Measurements from ENCODE around the gene CCDC89. TPM values are rescaled to one million over a fixed set of nuclear protein-coding genes. Genes with fewer than 3 reads are reported as not detected.

Gene CCDC89
- total and polyA plus RNA-seq, 2 experiments from 2014 or later = 0.31 TPM; not detected in 1

DNA sequence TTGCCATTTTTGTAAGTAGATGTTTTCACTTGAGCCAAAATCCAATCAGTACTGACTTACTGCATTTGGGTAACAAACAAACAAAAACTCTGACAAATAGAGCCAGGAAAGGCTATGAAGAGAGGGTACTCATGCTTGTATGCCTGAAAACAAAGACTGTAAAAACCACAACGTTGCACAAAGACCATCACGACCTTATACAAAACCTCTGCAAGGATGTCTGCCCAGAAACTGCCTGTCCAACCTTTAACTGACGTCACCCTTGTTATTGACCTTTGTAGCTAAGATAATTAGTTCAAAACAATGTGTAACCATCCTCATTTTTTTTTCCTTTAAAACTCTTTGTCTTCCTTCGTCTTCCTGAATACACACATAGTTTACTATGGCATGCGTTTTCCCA lies 20.3 kb downstream of the CCDC89 start:
- Mint-ChIP-seq H3K9me3 (0 out of 3 replicates have a peak, but pooled peaks cover 4% of the 10 kb centered on the region), H3K36me3 (ENCODE audit: low read depth) (peaks cover 31% of the 10 kb centered on the region), H3K27ac (peak overlapping the region; percentile 89), H3K4me3 (no peak overlapping the region; the same call in 2 of the 3 replicates), H3K4me1 (peaks cover 17% of the 10 kb centered on the region), H3K27me3 (ENCODE audit: insufficient read depth, low read depth, poor library complexity) (peaks cover 16% of the 10 kb centered on the region)
- Histone ChIP-seq H3K4me2 (0 out of 2 replicates have a peak overlapping the region, but pooled peaks have one; percentile 69), H3K27me3 (ENCODE audit: insufficient read depth) (no peaks in the 10 kb centered on the region), H4K20me1 (replicated peaks; ENCODE audit: insufficient read depth) (peaks cover 26% of the 10 kb centered on the region), H3K4me3 (no peak overlapping the region), H3K36me3 (ENCODE audit: insufficient read depth) (peaks cover 7% of the 10 kb centered on the region; the same call in 1 of the 2 replicates), H3K9me2 (ENCODE audit: insufficient read depth) (no peaks in the 10 kb centered on the region), H3K79me2 (replicated peaks; ENCODE audit: insufficient read depth) (peaks cover 40% of the 10 kb centered on the region), H3K27ac (ENCODE audit: low read depth) (peak overlapping the region; percentile 92; the same call in 1 of the 2 replicates), H3K4me1 (ENCODE audit: insufficient read depth) (0 out of 2 replicates have a peak, but pooled peaks cover 3% of the 10 kb centered on the region), H3F3A (replicated peaks; ENCODE audit: low read depth) (no peaks in the 10 kb centered on the region), H2AFZ (peak overlapping the region; percentile 14; the same call in 1 of the 2 replicates)
- no peak for ATAC-seq
- TF ChIP-seq ZNF331 (CRISPR knock-in tag; IDR thresholded peaks at IDR 0.05; ENCODE audit: low read depth) (no peak), EZH2phosphoT487 (IDR thresholded peaks at IDR 0.05; ENCODE audit: unreplicated experiment) (no peak), CREB1 (CRISPR knock-in tag; IDR thresholded peaks at IDR 0.05; ENCODE audit: low read depth) (no peak), EZH2 (IDR thresholded peaks at IDR 0.05; ENCODE audit: low read depth, unreplicated experiment) (no peak), POLR2AphosphoS5 (IDR thresholded peaks at IDR 0.05; ENCODE audit: low read depth) (no peak), JUNB (IDR thresholded peaks at IDR 0.05; ENCODE audit: unreplicated experiment) (no peak), ZNF114 (CRISPR knock-in tag; IDR thresholded peaks at IDR 0.05) (no peak), STAT1 (IDR thresholded peaks at IDR 0.05; ENCODE audit: unreplicated experiment) (no peak), NANOG (IDR thresholded peaks at IDR 0.05; ENCODE audit: borderline replicate concordance) (no peak)
- TF ChIP-seq, protein P1, sequence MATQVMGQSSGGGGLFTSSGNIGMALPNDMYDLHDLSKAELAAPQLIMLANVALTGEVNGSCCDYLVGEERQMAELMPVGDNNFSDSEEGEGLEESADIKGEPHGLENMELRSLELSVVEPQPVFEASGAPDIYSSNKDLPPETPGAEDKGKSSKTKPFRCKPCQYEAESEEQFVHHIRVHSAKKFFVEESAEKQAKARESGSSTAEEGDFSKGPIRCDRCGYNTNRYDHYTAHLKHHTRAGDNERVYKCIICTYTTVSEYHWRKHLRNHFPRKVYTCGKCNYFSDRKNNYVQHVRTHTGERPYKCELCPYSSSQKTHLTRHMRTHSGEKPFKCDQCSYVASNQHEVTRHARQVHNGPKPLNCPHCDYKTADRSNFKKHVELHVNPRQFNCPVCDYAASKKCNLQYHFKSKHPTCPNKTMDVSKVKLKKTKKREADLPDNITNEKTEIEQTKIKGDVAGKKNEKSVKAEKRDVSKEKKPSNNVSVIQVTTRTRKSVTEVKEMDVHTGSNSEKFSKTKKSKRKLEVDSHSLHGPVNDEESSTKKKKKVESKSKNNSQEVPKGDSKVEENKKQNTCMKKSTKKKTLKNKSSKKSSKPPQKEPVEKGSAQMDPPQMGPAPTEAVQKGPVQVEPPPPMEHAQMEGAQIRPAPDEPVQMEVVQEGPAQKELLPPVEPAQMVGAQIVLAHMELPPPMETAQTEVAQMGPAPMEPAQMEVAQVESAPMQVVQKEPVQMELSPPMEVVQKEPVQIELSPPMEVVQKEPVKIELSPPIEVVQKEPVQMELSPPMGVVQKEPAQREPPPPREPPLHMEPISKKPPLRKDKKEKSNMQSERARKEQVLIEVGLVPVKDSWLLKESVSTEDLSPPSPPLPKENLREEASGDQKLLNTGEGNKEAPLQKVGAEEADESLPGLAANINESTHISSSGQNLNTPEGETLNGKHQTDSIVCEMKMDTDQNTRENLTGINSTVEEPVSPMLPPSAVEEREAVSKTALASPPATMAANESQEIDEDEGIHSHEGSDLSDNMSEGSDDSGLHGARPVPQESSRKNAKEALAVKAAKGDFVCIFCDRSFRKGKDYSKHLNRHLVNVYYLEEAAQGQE (IDR thresholded peaks at IDR 0.05; ENCODE audit: unreplicated experiment) = no peak
- TF ChIP-seq, protein P2, sequence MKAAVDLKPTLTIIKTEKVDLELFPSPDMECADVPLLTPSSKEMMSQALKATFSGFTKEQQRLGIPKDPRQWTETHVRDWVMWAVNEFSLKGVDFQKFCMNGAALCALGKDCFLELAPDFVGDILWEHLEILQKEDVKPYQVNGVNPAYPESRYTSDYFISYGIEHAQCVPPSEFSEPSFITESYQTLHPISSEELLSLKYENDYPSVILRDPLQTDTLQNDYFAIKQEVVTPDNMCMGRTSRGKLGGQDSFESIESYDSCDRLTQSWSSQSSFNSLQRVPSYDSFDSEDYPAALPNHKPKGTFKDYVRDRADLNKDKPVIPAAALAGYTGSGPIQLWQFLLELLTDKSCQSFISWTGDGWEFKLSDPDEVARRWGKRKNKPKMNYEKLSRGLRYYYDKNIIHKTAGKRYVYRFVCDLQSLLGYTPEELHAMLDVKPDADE (IDR thresholded peaks at IDR 0.05) = no peak
- TF ChIP-seq, protein P3, sequence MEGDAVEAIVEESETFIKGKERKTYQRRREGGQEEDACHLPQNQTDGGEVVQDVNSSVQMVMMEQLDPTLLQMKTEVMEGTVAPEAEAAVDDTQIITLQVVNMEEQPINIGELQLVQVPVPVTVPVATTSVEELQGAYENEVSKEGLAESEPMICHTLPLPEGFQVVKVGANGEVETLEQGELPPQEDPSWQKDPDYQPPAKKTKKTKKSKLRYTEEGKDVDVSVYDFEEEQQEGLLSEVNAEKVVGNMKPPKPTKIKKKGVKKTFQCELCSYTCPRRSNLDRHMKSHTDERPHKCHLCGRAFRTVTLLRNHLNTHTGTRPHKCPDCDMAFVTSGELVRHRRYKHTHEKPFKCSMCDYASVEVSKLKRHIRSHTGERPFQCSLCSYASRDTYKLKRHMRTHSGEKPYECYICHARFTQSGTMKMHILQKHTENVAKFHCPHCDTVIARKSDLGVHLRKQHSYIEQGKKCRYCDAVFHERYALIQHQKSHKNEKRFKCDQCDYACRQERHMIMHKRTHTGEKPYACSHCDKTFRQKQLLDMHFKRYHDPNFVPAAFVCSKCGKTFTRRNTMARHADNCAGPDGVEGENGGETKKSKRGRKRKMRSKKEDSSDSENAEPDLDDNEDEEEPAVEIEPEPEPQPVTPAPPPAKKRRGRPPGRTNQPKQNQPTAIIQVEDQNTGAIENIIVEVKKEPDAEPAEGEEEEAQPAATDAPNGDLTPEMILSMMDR (conservative IDR thresholded peaks at IDR 0.05; ENCODE audit: low read depth in 2 of 2) = no peak
- TF ChIP-seq, protein P4, sequence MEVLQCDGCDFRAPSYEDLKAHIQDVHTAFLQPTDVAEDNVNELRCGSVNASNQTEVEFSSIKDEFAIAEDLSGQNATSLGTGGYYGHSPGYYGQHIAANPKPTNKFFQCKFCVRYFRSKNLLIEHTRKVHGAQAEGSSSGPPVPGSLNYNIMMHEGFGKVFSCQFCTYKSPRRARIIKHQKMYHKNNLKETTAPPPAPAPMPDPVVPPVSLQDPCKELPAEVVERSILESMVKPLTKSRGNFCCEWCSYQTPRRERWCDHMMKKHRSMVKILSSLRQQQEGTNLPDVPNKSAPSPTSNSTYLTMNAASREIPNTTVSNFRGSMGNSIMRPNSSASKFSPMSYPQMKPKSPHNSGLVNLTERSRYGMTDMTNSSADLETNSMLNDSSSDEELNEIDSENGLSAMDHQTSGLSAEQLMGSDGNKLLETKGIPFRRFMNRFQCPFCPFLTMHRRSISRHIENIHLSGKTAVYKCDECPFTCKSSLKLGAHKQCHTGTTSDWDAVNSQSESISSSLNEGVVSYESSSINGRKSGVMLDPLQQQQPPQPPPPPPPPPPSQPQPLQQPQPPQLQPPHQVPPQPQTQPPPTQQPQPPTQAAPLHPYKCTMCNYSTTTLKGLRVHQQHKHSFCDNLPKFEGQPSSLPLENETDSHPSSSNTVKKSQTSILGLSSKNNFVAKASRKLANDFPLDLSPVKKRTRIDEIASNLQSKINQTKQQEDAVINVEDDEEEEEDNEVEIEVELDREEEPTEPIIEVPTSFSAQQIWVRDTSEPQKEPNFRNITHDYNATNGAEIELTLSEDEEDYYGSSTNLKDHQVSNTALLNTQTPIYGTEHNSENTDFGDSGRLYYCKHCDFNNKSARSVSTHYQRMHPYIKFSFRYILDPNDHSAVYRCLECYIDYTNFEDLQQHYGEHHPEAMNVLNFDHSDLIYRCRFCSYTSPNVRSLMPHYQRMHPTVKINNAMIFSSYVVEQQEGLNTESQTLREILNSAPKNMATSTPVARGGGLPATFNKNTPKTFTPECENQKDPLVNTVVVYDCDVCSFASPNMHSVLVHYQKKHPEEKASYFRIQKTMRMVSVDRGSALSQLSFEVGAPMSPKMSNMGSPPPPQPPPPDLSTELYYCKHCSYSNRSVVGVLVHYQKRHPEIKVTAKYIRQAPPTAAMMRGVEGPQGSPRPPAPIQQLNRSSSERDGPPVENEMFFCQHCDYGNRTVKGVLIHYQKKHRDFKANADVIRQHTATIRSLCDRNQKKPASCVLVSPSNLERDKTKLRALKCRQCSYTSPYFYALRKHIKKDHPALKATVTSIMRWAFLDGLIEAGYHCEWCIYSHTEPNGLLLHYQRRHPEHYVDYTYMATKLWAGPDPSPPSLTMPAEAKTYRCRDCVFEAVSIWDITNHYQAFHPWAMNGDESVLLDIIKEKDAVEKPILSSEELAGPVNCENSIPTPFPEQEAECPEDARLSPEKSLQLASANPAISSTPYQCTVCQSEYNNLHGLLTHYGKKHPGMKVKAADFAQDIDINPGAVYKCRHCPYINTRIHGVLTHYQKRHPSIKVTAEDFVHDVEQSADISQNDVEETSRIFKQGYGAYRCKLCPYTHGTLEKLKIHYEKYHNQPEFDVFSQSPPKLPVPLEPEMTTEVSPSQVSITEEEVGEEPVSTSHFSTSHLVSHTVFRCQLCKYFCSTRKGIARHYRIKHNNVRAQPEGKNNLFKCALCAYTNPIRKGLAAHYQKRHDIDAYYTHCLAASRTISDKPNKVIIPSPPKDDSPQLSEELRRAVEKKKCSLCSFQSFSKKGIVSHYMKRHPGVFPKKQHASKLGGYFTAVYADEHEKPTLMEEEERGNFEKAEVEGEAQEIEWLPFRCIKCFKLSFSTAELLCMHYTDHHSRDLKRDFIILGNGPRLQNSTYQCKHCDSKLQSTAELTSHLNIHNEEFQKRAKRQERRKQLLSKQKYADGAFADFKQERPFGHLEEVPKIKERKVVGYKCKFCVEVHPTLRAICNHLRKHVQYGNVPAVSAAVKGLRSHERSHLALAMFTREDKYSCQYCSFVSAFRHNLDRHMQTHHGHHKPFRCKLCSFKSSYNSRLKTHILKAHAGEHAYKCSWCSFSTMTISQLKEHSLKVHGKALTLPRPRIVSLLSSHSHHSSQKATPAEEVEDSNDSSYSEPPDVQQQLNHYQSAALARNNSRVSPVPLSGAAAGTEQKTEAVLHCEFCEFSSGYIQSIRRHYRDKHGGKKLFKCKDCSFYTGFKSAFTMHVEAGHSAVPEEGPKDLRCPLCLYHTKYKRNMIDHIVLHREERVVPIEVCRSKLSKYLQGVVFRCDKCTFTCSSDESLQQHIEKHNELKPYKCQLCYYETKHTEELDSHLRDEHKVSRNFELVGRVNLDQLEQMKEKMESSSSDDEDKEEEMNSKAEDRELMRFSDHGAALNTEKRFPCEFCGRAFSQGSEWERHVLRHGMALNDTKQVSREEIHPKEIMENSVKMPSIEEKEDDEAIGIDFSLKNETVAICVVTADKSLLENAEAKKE (CRISPR knock-in tag; IDR thresholded peaks at IDR 0.05) = no peak
- DNase-seq (ENCODE audit: low spot score) = no peak

All from GM23338 (cell line).